Frontal cortex (tissue), 4 donors: ENCODE measurements around the gene NCBP2. TPM values are rescaled to one million over a fixed set of nuclear protein-coding genes. Genes with fewer than 3 reads are reported as not detected.

Experiments used
- DNase-seq, 2 donors: peaks; one replicate each; pipeline ENCODE4 v3.0.0; 2012; ENCODE audit warnings: low spot score in 2 of 2
- FAIRE-seq: peaks from 2 replicates; lab custom pipeline; 2012; peaks lifted over from hg19 to GRCh38; lab: Jason Lieb, UNC
- total RNA-seq: library from RNA; depleted of rRNA; stranded (reverse); fragments of >200 nt; gene quantifications from one replicate; pipeline ENCODE4 v1.2.3, GENCODE V29; 2014
- donor health status: control.
- donor health status: control.
- donor health status: control.

Gene NCBP2
- total RNA-seq, 1 donor from 2014 or later, result 91.3 TPM

GRCh38 chr3:196969134-196969659 is 26.9 kb upstream of the NCBP2 start:
- peak in 1 of 2 donors; percentile 53 for DNase-seq
- FAIRE-seq, result no peak

GRCh38 chr3:196968233-196969133 is 26.2 kb upstream of the NCBP2 start, which contains the start of gene PIGZ:
TSS of gene PIGZ (minus strand) at chr3:196968833. CDS start at chr3:196952031, 16,802 bp downstream.
- FAIRE-seq (no peak), DNase-seq (peak; percentile 60 to 70)

- FAIRE-seq (no peak), DNase-seq (no peak)
These were observed 25.3 kb upstream of the NCBP2 start for GRCh38 chr3:196967412-196968232.

GRCh38 chr3:196966526-196967401 is 24.4 kb upstream of the NCBP2 start:
- DNase-seq, result no peak
- no peak for FAIRE-seq

GRCh38 chr3:196965804-196966173 is 23.5 kb upstream of the NCBP2 start:
- FAIRE-seq (no peak), DNase-seq (no peak)

GRCh38 chr3:196965112-196965803 is 22.9 kb upstream of the NCBP2 start:
- no peak for FAIRE-seq
- DNase-seq, result no peak

GRCh38 chr3:196963631-196963953 is 21.3 kb upstream of the NCBP2 start:
- DNase-seq, result no peak
- FAIRE-seq, result no peak

GRCh38 chr3:196962930-196963630 is 20.8 kb upstream of the NCBP2 start:
- DNase-seq, result no peak
- no peak for FAIRE-seq

- no peak for DNase-seq
- FAIRE-seq, result no peak
These were observed 20.0 kb upstream of the NCBP2 start for GRCh38 chr3:196962108-196962929.

- no peak for FAIRE-seq
- no peak for DNase-seq
These were observed 12.5 kb upstream of the NCBP2 start for GRCh38 chr3:196954832-196955231.

GRCh38 chr3:196951371-196951770 is 9.0 kb upstream of the NCBP2 start:
- DNase-seq (no peak), FAIRE-seq (no peak)

- FAIRE-seq, result no peak
- DNase-seq, result no peak
These were observed 7.4 kb upstream of the NCBP2 start for GRCh38 chr3:196949750-196950149.

- DNase-seq (no peak), FAIRE-seq (no peak)
These were observed 6.9 kb upstream of the NCBP2 start for GRCh38 chr3:196949285-196949619.

- DNase-seq (no peak), FAIRE-seq (no peak)
These were observed 6.3 kb upstream of the NCBP2 start for GRCh38 chr3:196948442-196949284.

- DNase-seq, result no peak
- FAIRE-seq, result no peak
These were observed 5.6 kb upstream of the NCBP2 start for GRCh38 chr3:196947860-196948441.

GRCh38 chr3:196947136-196947859 is 5.0 kb upstream of the NCBP2 start:
- FAIRE-seq (no peak), DNase-seq (no peak)
